GM19452 (cell line): Measurements from ENCODE around the gene MRPL32.

Experiments
- ATAC-seq: cut with Tn5 transposase; IDR thresholded peaks from one replicate; pipeline ENCODE4 v1.9.1; 2021; ENCODE audit not compliant: unreplicated experiment

Gene MRPL32

DNA sequence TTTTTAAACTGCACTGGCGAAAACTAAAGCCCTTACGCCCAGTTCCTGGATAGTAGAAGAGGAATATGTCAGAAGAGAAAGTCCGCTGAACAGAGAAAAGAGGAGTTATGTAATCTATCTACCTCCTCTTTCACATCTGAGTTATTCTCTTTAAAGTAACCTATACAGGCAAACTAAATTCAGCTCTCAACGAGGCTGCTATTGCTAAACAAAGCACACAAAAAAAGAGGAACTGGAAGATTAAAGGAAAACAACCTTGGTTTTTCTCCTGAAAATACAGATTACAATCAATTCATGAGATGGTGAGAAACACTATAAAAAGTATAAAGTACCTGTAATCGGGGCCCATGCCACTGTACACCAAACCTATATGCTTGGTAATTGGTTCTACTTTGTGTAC, 6.0 kb upstream of the MRPL32 start:
- ATAC-seq, result no peak

DNA sequence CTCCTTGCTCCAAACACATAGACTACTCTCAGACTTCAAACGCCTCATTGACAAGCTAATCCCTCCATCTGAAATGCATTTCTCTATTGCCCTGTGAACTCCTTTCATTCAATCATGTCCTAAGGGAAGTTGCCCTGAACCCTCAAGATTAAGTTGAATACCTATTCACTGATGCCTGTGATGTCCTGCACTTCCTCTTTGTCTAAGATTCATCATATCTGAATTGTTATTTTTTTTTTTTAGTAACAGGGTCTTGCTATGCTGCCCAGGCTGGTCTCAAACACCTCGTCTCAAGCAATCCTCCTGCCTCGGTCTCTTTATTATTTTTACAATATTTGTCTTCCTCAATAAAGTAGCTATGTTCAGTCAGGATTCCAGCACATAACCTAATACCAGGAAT, 3.4 kb upstream of the MRPL32 start:
- no peak for ATAC-seq

DNA sequence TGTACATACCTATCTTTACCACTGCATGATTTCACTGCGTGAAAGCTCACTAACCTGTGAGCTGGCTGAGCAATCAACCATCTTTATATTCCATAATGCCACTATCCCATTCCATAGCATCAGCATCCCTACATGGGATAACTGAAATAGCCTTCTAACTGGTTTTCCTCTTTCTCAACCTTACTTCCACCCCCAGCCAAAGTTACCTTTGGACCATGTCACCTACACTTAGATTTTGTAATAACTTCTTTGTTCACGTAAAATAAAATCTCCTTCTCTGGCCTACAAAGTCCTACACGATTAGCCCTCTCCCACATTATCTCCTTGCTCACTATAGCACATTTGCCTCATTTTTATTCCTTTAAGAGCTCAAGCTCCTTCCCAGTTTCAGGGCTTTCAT, 2.7 kb upstream of the MRPL32 start:
- ATAC-seq, result no peak

DNA sequence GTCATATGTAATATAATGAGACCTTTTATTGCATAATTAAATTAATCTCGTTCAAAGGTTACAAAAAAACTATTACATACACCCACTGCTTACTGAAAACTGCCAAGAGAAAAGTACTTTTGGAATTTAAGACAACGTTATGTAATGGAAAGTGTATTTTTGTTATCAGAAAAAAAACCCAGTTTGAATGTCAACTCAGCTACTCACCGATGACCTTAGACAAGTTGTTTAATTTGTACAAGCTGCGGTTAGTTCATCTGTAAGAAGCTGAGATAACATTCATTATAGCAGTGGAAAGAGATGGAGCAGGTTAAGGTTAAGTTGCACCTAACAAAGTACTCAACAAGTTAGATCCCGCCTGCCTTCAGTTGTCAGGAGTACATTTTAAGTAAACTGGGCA, 1.3 kb upstream of the MRPL32 start:
- no peak for ATAC-seq

DNA sequence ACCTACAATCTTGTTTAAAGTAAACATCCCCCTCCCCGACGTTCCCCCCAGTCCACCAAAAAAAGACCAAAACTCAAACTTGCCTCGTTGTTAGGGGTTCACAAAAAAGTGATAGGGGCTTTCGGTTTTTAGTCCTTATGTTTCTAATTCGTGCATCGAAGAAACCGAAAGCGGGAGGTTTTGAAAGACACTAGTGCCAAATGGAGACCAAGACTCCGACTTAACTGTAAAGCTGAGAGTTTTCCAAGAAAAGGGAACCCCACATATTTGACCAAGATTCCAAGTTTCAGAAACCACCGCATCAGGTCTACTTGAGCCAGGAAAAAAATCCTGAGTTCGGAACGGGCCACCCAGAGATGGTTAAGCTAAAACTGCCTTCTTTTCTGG, 736 bp upstream of the MRPL32 start:
- ATAC-seq, result no peak

DNA sequence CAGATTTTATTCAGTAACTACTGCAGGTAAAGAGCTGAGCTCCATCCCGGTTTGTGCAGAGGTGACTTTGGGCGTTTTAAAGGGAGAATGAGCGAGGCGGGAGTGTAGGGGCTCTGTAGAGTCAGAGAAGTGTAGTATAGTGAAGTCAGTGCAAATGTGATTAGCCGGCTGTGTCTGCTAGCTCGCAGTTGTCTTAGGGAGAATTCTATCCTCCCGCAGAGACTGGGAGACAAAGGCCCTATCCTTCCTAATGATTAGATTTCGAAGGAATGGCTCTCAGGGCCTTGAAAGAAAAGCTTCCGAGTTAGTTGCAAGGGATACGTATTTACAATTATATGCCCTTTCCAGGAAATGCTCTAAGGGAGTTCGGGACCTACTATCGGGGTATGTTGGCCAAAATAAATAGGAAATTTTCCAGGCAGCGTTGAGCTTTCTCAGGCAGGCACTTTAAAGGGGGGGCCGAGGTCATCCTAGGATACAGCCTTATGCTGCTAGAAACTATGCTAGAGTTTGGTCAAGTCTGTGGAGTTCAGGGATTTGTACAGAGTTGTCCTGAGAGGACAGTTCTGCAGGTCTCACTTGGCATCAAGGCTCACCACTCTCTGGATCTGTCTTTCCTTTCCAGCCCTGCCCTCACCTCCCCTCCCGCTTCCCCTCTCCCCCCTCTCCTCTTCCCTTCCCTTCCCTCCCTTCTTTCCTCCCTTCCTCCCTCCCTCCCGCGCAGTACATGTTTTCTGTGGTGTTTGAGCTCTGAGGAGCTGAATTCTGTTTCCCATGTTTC, 825 bp downstream of the MRPL32 start:
- no peak for ATAC-seq

DNA sequence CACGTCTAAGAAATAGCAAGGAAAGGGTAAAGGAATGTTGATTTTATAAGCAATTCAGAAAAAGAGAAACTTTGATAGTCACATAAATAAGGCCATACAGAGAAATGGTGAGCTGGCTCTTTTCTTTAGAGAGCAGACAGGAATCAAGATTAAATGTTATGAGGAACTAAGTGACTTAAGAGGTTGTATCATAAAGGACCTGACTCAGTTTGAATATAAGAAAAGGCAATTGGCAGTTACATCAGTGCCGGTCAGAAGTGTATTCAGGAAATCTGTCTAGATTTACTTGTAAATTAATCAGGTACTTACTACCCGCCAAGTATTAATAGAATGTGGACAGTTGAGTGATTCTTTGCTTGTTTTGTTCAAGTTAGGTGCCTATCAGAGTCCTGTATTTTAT, 2.1 kb downstream of the MRPL32 start:
- no peak for ATAC-seq

DNA sequence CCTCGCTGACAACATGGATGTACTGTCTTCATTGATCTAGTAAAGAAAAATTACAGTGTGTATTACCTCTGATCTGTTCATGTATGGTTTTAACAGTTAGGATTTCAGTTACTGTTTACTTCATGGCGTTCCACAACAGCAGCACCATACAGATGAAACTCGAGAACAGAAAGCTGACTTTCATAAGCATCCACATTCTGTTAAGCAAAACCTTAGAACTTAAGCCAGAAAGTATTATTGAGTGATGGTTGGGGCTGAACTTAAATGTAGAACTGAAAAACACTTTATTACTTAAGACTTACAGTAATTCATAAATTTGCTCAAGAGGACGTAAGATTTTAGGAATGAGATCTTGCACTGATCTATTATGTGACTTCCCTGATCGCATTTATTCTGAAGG, 3.7 kb downstream of the MRPL32 start:
- no peak for ATAC-seq

DNA sequence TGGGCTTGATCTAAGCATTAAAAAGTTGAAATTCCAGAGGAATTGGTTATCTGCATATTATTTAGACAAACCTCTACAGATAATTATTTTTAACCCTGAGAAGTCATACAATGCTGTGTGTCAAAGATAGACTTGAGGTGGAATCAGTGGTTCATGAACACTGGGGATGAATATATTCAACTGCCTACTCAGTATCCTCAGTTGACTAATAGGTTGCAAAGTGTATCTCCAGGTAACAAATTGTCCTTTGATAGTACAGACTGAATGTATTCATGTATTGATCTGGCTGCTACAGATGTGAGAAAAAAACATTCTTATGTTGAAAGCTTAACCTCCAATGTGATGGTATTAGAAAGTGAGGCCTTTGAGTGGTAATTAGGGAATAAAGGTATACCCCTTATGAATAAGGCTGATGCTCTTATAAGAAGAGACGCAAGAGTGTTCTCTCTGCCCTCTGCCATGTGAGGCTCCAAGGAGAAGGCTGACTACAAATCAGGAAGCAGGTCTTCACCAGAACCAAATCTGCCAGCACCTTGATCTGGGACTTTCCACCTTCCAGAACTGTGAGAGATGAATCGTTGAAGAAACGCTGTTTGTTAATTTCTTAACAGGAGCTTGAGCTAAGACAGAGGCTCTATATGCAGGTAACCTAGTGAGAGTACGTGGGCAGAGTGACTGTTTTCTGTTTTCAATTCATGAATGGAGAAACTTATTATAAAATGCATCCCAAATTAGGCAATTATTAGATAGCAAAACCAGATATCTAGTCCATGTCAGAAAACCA, 7.5 kb downstream of the MRPL32 start:
- ATAC-seq, result no peak

DNA sequence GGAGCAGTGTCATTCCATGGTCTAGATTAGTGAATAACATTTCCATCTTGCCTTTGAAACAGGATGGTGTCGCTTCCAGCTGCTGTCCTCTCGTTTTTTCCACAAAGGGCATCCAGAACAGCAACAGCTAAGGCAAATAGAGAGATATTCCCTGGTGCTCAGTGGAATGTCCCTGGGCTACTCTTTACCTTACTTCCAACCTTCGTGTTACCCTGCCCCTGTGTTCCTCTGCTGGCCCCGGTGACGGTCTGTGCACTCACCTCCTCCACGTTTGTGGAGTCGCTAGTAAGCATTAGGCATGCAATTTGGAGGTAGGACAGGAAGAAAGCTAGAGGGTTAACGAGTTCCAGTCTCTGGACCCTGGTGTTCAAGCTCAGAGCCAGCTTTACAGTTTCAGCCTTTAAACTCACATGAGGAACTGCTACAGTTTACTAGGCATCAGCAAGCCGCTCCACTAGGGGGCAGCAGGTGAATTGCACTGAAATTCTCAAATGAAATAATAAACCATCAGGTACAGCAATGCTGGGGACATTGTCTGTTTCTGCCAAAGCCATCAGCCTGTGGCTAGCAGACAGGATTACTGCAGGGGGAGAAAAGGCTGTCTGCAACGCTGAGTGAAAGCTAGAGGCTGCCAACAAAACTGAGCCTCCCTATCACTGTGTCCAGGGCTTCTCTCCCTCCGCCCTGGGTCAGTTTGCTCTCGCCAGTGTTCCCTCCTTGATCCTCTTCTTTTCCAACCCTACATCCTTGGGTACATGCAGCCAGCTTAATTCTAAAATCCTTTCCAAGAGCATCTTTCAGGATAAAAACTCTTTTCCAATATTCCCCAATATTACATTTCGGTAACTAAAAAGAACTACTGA, 9.0 kb downstream of the MRPL32 start:
- no peak for ATAC-seq

DNA sequence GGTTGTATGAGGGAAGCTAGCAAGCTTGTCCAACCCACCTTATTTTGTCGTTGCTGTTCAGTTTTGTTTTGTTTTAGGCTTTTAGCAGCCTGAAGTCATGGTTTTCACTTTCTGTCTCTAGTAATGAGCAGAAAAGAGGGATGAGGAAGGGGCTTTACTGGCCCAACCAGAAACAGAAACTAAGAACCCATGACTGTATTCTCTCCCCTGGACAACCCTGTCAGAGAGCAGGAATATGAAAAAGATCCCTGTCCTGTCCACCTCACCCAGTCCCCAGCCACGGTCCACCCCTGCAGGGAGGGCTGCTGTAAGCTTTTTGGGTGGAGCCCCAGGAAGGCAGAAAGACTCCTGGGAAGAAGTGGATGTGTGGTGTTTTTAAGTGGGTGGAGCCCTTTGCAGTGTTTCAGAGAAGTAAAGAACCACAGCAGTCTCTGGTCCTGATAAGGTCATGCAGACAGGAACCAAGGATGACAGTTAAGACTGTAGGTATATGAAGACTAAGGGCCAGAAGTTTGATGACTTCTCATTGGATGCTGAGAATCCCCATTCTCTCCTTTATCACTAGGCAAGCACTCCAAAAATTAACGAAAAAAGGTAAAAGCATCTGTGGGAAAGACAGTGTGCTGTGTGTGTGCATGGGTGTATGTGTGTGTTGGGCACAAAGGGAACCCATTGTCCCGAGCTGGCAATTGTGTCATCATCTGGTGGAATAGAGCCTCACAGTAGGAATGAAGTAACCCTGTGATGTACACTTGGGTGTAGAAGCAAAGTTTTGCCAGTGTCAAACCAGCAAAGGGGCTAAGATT, 13.8 kb downstream of the MRPL32 start:
- peak; percentile 66 for ATAC-seq

DNA sequence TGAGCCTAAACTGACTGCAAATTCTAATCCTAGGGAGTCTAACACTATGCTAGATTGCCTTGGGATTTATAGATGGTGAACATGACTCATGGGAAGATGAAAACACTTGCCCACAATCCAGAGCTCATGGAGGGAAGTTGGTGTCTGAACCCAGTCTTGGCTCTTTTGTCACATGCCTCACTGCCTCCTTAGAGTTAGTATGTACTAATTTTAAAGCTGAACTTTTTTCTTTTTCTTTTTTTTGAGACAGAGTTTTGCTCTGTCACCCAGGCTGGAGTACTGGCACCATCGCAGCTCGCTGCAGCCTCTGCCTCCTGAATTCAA, 14.4 kb downstream of the MRPL32 start:
- no peak for ATAC-seq

DNA sequence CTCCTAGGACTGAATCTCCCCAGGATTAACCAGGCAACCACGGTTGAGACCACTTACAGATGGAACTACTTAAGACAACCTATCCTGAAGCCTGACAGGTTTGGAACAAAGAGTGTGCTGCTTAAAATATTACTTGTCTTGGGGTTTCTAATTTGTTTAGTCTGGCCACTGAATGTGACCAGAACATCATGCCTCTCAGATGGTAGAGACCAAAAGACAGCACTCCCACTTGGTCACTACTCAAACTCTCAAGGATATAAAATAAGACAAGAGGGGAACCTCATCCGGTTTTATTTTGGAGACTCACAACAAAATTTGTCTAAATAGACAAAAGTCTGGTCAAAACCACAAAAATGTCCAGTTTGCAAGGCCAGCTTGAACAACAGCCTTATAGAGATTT, 15.3 kb downstream of the MRPL32 start:
- ATAC-seq, result no peak

DNA sequence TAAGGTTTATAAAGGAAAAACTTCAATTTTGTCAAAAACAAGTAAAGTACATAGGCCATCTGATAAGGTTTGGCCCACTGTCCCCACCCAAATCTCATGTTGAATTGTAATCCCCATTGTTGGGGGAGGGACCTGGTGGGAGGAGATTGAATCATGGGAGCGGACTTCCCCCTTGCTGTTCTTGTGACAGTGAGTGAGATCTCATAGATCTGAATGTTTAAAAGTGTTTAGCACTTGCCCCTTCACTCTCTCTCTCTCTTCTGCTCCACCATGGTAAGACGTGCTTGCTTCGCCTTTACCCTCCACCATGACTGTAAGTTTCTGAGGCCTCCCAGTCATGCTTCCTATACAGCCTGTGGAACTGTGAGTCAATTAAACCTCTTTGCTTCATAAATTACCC, 18.2 kb downstream of the MRPL32 start:
- no peak for ATAC-seq

DNA sequence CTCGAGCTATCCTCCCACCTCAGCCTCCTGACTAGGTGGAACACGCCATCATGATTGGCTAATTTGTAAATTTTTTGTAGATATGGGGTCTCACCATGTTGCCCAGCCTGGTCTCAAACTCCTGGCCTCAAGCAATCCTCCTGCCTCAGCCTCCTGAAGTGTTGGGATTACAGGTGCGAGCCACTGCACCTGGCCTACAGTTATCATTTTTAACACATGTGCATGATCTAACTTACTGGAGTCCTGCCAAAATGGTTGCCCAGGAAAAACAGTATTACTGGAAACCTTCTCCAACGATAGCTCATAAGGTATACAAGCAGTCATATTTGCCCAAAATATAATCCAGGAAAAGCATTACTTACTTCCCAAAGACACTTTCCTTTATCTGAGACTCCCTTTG, 20.2 kb downstream of the MRPL32 start:
- no peak for ATAC-seq

DNA sequence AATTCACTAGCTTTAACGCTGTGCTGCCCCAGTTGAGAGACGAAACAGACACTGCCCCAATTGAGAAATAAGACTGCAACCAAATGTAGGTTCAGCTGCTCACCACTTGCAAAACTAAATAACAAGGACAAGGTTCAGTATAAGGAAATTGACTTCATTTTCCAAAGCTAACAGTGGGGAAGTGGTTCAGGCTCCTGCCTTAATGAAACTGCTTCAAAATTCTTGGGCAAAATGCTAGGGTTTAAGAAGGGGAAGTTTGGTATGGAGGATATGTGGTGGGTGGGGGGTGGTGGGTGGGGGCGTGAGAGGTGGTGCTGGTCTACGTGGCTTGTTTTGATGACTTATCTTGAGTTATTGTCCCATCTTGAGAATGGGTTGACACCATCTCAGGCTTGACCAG, 21.8 kb downstream of the MRPL32 start:
- ATAC-seq, result no peak

DNA sequence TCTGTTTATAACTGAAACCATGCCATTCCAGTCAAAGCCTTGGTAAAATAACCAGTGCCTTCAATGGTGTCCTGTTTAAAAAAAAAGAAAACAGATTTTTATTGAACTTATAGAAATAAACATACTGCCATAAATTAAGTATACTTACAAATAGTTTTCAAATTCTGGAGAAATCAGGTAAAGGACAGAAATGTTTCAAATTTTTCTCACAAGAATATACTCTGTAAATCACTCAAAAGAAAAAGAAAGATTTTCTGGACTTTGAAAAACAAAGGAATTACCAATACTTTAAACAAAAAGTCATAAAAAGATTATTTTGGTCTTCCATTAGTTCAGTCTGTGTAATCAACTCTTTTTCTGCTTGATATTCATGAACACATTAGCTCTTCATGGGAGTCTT, 23.9 kb downstream of the MRPL32 start:
- ATAC-seq, result no peak

DNA sequence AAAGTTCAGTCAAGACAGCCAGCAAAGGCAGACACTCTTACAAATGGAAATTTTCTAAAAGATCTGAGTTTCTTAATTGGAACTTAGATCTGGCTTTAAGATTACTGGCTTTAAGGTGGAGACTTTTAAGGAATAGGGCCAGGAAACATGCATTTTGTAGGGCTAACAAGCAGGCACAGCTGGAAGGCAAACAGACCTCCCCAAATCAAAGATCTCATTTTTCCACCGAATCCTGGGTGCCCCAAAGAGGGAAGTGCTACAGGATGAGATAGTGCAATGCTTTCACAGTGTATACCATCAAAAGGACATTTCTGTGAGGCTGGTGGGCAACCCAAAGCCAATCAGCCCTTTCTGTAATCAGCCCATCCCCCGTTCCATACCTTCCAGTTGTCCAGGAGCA, 27.4 kb downstream of the MRPL32 start:
- ATAC-seq, result no peak

DNA sequence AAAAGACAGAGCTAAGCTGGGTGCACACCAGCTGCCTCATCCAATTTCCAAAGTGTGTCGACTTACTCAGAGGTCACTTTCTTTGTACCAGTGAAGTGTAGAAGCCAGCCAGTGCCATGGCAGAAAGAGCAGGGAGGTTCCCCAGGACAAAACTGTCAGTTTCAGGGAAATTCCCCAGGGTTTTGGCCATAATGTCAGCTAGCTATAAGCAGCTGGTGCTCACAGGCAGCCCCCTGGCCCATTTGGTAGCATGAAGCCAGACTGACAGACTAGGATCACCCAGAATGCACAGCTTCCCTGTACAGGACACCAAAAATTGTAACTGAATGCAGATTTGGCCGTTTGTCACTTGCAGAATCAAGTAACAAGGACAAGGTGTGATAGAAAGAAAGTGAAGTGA, 28.6 kb downstream of the MRPL32 start:
- ATAC-seq, result peak; percentile 63

DNA sequence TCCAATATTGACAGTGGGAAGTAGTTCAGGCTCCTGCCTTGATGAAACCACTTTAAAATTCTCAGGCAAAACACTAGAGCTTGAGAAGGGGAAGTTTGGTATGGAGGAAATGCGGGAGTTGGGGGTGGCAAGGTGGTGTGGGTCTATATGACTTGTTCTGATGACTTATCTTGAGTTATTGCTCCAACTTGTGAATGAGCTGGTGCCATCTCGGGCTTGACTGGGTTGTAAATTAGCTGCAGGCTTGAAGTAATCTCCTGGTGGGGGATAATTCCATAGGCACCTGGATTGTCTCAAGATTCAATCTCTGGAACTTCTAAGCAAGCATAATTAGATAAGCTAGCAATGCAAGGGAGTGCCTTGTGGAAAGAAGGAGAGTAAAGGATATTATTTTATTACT, 29.0 kb downstream of the MRPL32 start:
- ATAC-seq, result no peak

DNA sequence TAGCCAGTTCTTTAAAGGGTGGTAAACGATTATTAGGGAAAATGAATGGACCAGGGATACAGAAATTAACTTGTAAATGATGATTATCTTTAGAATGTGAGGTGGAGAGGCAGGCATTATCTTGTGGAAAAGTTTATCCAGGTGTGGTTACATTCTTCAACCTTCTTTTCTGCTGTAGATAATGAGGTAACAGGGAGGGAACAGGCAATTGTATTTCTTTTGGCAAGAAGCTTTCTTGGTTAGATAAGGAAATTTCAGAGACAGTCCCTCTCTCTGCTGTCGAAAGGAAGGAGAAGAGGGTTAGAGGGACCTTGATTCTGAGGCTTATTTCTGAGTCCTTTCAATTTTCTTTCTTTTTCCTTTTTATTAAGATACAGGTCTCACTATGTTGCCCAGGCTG, 32.1 kb downstream of the MRPL32 start:
- no peak for ATAC-seq
